DOHH2 (cell line): ENCODE results near the gene KCNQ1.

Experiments
- H3F3A ChIP-seq: fragments of 200-600 bp; sonication (generic), shearing (Covaris generic); 2 replicates; pipeline ENCODE4 v1.6.0; 2016; ENCODE audit warnings: antibody characterized with exemption, mild to moderate bottlenecking; ENCODE audit not compliant: control insufficient read depth, insufficient read depth
- H3K27ac ChIP-seq: fragments of 200-600 bp; sonication (generic); 2 replicates; pipeline ENCODE4 v1.5.1; 2014; ENCODE audit warnings: low read depth, mild to moderate bottlenecking, low read length, moderate library complexity
- H3K27me3 ChIP-seq: fragments of 200-600 bp; sonication (generic); 2 replicates; pipeline ENCODE4 v1.6.1; 2014; ENCODE audit warnings: mild to moderate bottlenecking, low read length, mixed read lengths; ENCODE audit not compliant: control insufficient read depth
- H3K36me3 ChIP-seq: fragments of 200-600 bp; sonication (generic); 2 replicates; pipeline ENCODE4 v1.6.1; 2014; ENCODE audit warnings: mild to moderate bottlenecking, low read length, moderate library complexity, mixed read lengths; ENCODE audit not compliant: control insufficient read depth
- H3K4me1 ChIP-seq: fragments of 200-600 bp; sonication (generic); 2 replicates; pipeline ENCODE4 v1.6.1; 2014; ENCODE audit warnings: mild to moderate bottlenecking, low read length, mixed read lengths; ENCODE audit not compliant: control insufficient read depth
- H3K4me2 ChIP-seq: fragments of 200-600 bp; sonication (generic); 2 replicates; pipeline ENCODE4 v1.6.0; 2014; ENCODE audit warnings: mild to moderate bottlenecking, low read length, moderate library complexity
- H3K4me3 ChIP-seq: fragments of 200-600 bp; sonication (generic); 2 replicates; pipeline ENCODE4 v1.5.1; 2014; ENCODE audit warnings: mild to moderate bottlenecking, low read length, mixed read lengths
- H3K79me2 ChIP-seq: fragments of 200-600 bp; sonication (generic); 2 replicates; pipeline ENCODE4 v1.6.1; 2014; ENCODE audit warnings: mild to moderate bottlenecking, low read length, mixed read lengths; ENCODE audit not compliant: control insufficient read depth
- H3K9me2 ChIP-seq: fragments of 200-600 bp; sonication (generic); replicated peaks from 2 replicates; pipeline ENCODE4 v1.6.1; 2014; ENCODE audit warnings: mild to moderate bottlenecking, low read length, mixed read lengths; ENCODE audit not compliant: control insufficient read depth
- H3K9me3 ChIP-seq: fragments of 200-600 bp; sonication (generic); 2 replicates; pipeline ENCODE4 v1.6.1; 2014; ENCODE audit warnings: antibody characterized with exemption, low read length, mixed read lengths; ENCODE audit not compliant: control insufficient read depth, insufficient read depth
- H4K20me1 ChIP-seq: fragments of 200-600 bp; sonication (generic); 2 replicates; pipeline ENCODE4 v1.6.0; 2014; ENCODE audit warnings: low read depth, mild to moderate bottlenecking, antibody characterized with exemption, low read length, moderate library complexity; ENCODE audit not compliant: control insufficient read depth, insufficient read depth
- EZH2phosphoT487 ChIP-seq: fragments of 200-600 bp; sonication (generic); IDR thresholded peaks from 2 replicates; pipeline ENCODE4 v1.6.1; 2017; ENCODE audit warnings: borderline replicate concordance, mild to moderate bottlenecking, antibody characterized with exemption, low read length, moderate library complexity, mixed read lengths
- TF ChIP-seq, protein P1 (sequence below): fragments of 200-600 bp; sonication (generic); IDR thresholded peaks from one replicate; pipeline ENCODE4 v1.5.1; 2014; ENCODE audit warnings: antibody characterized with exemption, mild to moderate bottlenecking, low read depth, low read length; ENCODE audit not compliant: poor library complexity, severe bottlenecking

The KCNQ1 gene

DNA sequence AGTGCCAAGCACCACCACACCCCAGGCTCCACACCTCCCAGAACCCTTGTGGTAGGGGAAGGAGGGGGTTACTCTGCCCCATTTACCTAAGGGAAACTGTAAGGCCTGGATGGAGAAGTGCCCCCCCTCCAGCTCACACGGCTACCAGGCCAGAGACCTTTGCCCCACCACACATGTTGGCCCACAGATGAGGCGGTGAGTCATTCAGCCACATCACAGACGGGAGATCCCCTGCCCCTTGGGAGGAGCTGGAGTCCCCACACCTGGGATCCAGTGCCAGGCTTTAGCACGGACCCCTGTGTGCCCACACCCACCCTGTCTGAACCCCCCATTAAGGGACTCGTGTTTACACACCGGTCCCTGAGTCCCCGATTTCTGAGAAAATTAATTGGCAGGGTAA lies 415.8 kb downstream of the KCNQ1 start:
- H3F3A ChIP-seq, result no peaks in the 10 kb centered on the region
- no peak overlapping the region for H3K4me2 ChIP-seq
- H3K4me1 ChIP-seq, result no peaks in the 10 kb centered on the region
- no peak overlapping the region for H3K4me3 ChIP-seq
- H3K36me3 ChIP-seq, result no peaks in the 10 kb centered on the region
- TF ChIP-seq, protein P1, sequence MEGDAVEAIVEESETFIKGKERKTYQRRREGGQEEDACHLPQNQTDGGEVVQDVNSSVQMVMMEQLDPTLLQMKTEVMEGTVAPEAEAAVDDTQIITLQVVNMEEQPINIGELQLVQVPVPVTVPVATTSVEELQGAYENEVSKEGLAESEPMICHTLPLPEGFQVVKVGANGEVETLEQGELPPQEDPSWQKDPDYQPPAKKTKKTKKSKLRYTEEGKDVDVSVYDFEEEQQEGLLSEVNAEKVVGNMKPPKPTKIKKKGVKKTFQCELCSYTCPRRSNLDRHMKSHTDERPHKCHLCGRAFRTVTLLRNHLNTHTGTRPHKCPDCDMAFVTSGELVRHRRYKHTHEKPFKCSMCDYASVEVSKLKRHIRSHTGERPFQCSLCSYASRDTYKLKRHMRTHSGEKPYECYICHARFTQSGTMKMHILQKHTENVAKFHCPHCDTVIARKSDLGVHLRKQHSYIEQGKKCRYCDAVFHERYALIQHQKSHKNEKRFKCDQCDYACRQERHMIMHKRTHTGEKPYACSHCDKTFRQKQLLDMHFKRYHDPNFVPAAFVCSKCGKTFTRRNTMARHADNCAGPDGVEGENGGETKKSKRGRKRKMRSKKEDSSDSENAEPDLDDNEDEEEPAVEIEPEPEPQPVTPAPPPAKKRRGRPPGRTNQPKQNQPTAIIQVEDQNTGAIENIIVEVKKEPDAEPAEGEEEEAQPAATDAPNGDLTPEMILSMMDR, result no peak
- no peak for TF ChIP-seq EZH2phosphoT487
- H3K9me2 ChIP-seq, result no peaks in the 10 kb centered on the region
- no peaks in the 10 kb centered on the region for H4K20me1 ChIP-seq
- H3K9me3 ChIP-seq, result no peaks in the 10 kb centered on the region
- no peaks in the 10 kb centered on the region for H3K27me3 ChIP-seq
- no peaks in the 10 kb centered on the region for H3K79me2 ChIP-seq
- no peak overlapping the region for H3K27ac ChIP-seq

DNA sequence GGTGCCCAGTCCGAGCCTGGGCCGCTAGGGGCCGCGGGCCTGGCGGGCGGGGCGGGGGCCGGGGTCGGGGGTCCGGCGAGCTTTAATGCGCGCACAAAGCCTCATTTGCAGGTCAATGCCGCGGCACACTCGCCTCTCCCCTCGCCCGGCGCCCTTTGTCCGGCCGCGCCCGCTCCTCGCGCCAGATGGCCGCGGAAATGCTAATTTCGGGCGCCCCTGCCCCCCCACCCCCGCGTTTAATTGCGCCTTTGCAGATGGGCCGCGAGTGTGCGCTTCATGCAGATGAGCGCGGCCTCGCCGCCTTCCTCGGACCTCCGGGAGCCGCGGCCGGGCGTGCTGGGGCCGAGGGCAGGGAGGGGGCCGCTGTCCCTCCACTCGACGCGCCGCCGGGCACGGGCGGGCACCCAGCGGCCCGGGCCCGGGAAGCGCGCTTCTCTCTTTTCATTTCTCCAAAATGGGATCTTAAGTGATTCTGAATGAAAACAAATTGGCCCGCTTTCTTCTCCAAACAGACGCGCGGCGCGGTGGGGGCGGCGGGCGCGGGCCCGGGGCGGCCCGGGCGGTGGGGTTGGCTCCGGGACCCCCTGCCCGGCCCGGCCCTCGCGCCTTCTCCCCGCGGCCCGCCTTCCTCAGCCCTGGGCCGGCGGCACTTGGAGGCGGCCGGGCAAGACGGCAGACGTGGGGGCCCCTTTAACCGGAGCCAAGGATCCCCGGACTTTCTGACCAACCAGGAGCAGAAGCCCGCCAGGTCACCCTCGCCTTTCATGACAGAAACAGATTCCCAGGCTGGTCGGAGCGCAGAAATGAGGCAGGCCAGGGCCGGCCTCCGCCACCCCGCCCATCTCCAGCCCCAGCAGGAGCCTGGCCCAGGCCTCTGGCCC lies 417.8 kb downstream of the KCNQ1 start:
- Histone ChIP-seq H3F3A (no peaks in the 10 kb centered on the region), H4K20me1 (no peaks in the 10 kb centered on the region), H3K79me2 (no peaks in the 10 kb centered on the region), H3K4me3 (no peak overlapping the region), H3K9me2 (no peaks in the 10 kb centered on the region), H3K36me3 (no peaks in the 10 kb centered on the region), H3K4me2 (no peak overlapping the region), H3K27me3 (no peaks in the 10 kb centered on the region), H3K27ac (no peak overlapping the region), H3K4me1 (no peaks in the 10 kb centered on the region), H3K9me3 (no peaks in the 10 kb centered on the region)
- TF ChIP-seq, protein P1, result no peak
- TF ChIP-seq EZH2phosphoT487, result no peak

DNA sequence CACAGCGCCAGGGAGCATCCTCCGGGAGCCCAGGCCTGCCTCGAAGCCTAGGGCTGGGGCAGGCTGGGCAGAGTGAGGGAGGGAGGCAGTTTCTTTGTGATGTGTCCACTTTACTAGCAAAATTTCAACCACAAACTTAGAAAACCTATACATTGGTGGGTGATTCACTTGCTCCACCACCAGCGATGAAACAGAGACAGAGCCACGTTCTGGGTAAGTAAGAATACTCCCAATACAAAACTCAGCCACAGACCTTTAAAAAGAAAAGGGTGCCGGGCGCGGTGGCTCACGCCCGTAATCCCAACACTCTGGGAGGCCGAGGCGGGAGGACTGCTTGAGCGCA lies 418.4 kb downstream of the KCNQ1 start:
- Histone ChIP-seq H3K27me3 (no peaks in the 10 kb centered on the region), H3K4me3 (no peak overlapping the region), H3K4me2 (no peak overlapping the region)

More for the DNA sequence above, 418.4 kb downstream of the KCNQ1 start:
- no peaks in the 10 kb centered on the region for H3K9me3 ChIP-seq
- H4K20me1 ChIP-seq, result no peaks in the 10 kb centered on the region
- no peaks in the 10 kb centered on the region for H3K4me1 ChIP-seq
- no peak for TF ChIP-seq EZH2phosphoT487
- TF ChIP-seq, protein P1, result no peak
- H3K9me2 ChIP-seq, result no peaks in the 10 kb centered on the region
- H3K36me3 ChIP-seq, result no peaks in the 10 kb centered on the region
- H3K27ac ChIP-seq, result no peak overlapping the region
- H3F3A ChIP-seq, result no peaks in the 10 kb centered on the region
- H3K79me2 ChIP-seq, result no peaks in the 10 kb centered on the region
